Spleen (tissue), 7 donors: ENCODE data around the gene SPEM1.

ENCODE experiments used
- POLR2A ChIP-seq, 3 donors: fragments of 450-650 bp; IDR thresholded peaks; one replicate each; pipeline ENCODE4 v1.5.1; 2017; ENCODE audit warnings: antibody characterized with exemption in 3 of 3, mild to moderate bottlenecking in 1 of 3
- TF ChIP-seq, protein P1 (sequence below), 11 experiments: fragments of 200-600 bp in 7 of 11; fragments of 450-650 bp in 4 of 11; sonication (generic) in 4 of 11; IDR thresholded peaks in 8 of 11; conservative IDR thresholded peaks in 3 of 11; 1 replicate in 7 of 11; 2 replicates in 4 of 11; pipeline versions ENCODE4 v1.4.0 to v1.8.0; 2016 to 2021; ENCODE audit warnings: antibody characterized with exemption in 11 of 11, inconsistent platforms in 4 of 11, mild to moderate bottlenecking in 1 of 11
- donor health status: DM: no; HTN: no; CAD: no; lungs with moderate emphysema.
- donor health status: DM: no; HTN: no; CAD: no.
- donor health status: DM: no; HTN: no; CAD: no.

GRCh38 chr17:7437369-7437863, 17.3 kb downstream of the SPEM1 start:
- TF ChIP-seq POLR2A (IDR thresholded peaks at IDR 0.05): no peak
- TF ChIP-seq, protein P1, sequence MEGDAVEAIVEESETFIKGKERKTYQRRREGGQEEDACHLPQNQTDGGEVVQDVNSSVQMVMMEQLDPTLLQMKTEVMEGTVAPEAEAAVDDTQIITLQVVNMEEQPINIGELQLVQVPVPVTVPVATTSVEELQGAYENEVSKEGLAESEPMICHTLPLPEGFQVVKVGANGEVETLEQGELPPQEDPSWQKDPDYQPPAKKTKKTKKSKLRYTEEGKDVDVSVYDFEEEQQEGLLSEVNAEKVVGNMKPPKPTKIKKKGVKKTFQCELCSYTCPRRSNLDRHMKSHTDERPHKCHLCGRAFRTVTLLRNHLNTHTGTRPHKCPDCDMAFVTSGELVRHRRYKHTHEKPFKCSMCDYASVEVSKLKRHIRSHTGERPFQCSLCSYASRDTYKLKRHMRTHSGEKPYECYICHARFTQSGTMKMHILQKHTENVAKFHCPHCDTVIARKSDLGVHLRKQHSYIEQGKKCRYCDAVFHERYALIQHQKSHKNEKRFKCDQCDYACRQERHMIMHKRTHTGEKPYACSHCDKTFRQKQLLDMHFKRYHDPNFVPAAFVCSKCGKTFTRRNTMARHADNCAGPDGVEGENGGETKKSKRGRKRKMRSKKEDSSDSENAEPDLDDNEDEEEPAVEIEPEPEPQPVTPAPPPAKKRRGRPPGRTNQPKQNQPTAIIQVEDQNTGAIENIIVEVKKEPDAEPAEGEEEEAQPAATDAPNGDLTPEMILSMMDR (IDR thresholded peaks at IDR 0.05 in 8 of 11, conservative IDR thresholded peaks at IDR 0.05 in 3 of 11): peak in 2 of 11 experiments; percentile 6 to 37
